Aorta (tissue), 5 donors: ENCODE measurements around the gene HAUS7. TPM values are rescaled to one million over a fixed set of nuclear protein-coding genes. Genes with fewer than 3 reads are reported as not detected.

ENCODE experiments used
- ATAC-seq: fragments of 200-7000 bp; cut with Tn5 transposase; one replicate; pipeline ENCODE4 v1.9.1; 2022; ENCODE audit warnings: moderate library complexity; ENCODE audit not compliant: low FRiP score
- DNase-seq, 2 donors: peaks; one replicate each; pipeline ENCODE4 v3.0.0-alpha.2; 2020
- H3K27ac ChIP-seq, 2 donors: one replicate each; pipeline ENCODE4 v1.5.1; 2013; ENCODE audit warnings: low read length in 2 of 2, mild to moderate bottlenecking in 2 of 2, moderate library complexity in 2 of 2, control low read depth in 1 of 2, inconsistent platforms in 1 of 2, low read depth in 1 of 2
- H3K27me3 ChIP-seq, 2 donors: one replicate each; pipeline ENCODE4 v1.6.1; 2013; ENCODE audit warnings: control low read depth in 1 of 2, low read length in 1 of 2, mild to moderate bottlenecking in 1 of 2, moderate library complexity in 1 of 2; ENCODE audit not compliant: insufficient read depth in 2 of 2, control insufficient read depth in 1 of 2
- H3K36me3 ChIP-seq, 2 donors: one replicate each; pipeline ENCODE4 v1.6.1; 2013; ENCODE audit warnings: control low read depth in 1 of 2, low read length in 1 of 2, mild to moderate bottlenecking in 1 of 2; ENCODE audit not compliant: insufficient read depth in 2 of 2, control insufficient read depth in 1 of 2
- H3K4me1 ChIP-seq, 2 donors: one replicate each; pipeline ENCODE4 v1.6.1; 2013; ENCODE audit warnings: low read length in 2 of 2, control low read depth in 1 of 2, mild to moderate bottlenecking in 1 of 2, moderate library complexity in 1 of 2; ENCODE audit not compliant: insufficient read depth in 2 of 2, control insufficient read depth in 1 of 2
- H3K4me3 ChIP-seq, 2 donors: one replicate each; pipeline ENCODE4 v1.5.1; 2013; ENCODE audit warnings: low read length in 2 of 2, control low read depth in 1 of 2, mild to moderate bottlenecking in 1 of 2
- H3K9me3 ChIP-seq: one replicate; pipeline ENCODE4 v1.6.1; 2013; ENCODE audit warnings: mild to moderate bottlenecking, low read length; ENCODE audit not compliant: control insufficient read depth
- WGBS, 2 donors: extraction: QIAGEN DNeasy Blood & Tissue Kit; methylation state at CpG; one replicate each; pipeline ENCODE4 v1.1.7; 2013; 5-methylcytosine and 5-hydroxymethylcytosine counted together
- intact Hi-C, 2 donors: fragments of 100-400 bp; cut with DNase I; formaldehyde crosslinking; loops; one replicate each; pipeline versions ENCODE4 v1.14.2 to v1.15.0; 2022
- polyA plus RNA-seq, 2 donors: library from polyadenylated mRNA; stranded (reverse); fragments of 200-250 nt; gene quantifications; one replicate each; pipeline ENCODE4 v1.2.3, GENCODE V29; 2013
- total RNA-seq, 2 donors: library from RNA; stranded (reverse); fragmentation: NEBNext Ultra II Directional; extraction: Animal tissue kit (Norgen Biotek cat#: 25700); gene quantifications; one replicate each; pipeline ENCODE4 v1.2.1, GENCODE V29; 2021
- donor health status: healthy with polysubstance abuse.
- donor health status: Bipolar disorder and iron deficiency.
- donor health status: DM: no; HTN: no; CAD: no.
- donor health status: DM: no; HTN: no; CAD: no.
- donor health status: DM: yes; HTN: yes; CAD: no.

HAUS7 gene
- total and polyA plus RNA-seq, 4 donors: 33.1 to 686 (median 55.3) TPM

DNA sequence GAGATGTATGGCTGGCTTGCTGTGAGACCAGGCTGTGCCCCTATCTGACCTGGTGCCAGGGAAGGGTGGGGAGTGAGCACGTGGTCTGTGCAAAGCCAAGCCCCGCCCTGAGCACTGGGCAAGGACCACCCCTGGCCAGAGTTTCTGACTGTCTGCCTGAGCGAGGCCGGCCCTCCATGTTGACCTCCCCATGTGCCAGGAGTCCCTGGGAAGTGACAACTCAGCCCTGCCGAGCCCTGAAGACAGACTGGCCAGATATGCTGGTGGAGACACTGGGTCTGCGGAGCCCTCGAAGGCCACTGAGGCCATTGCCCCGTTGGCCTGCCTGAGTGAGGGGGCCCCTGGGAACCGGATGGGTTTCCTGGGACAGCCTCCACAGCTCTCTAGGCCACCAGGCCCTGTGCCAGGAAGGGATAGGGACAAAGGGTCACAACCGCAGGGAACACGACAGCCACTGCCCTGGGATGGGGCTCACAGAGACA, 17.3 kb upstream of the HAUS7 start:
- no peaks in the 10 kb centered on the region for H3K4me1 ChIP-seq
- no peaks in the 10 kb centered on the region for H3K27me3 ChIP-seq
- peak; percentile 61 for ATAC-seq
- DNase-seq: peak; percentile 89 to 90
- H3K36me3 ChIP-seq: no peaks in the 10 kb centered on the region
- peak overlapping the region; percentile 52 to 94 for H3K27ac ChIP-seq
- intact Hi-C loops: no loop called here
- 5 to 18% methylated on average over 11 of the region's 11 CpGs for WGBS, 2 donors
- no peaks in the 10 kb centered on the region for H3K9me3 ChIP-seq
- H3K4me3 ChIP-seq: no peak overlapping the region

DNA sequence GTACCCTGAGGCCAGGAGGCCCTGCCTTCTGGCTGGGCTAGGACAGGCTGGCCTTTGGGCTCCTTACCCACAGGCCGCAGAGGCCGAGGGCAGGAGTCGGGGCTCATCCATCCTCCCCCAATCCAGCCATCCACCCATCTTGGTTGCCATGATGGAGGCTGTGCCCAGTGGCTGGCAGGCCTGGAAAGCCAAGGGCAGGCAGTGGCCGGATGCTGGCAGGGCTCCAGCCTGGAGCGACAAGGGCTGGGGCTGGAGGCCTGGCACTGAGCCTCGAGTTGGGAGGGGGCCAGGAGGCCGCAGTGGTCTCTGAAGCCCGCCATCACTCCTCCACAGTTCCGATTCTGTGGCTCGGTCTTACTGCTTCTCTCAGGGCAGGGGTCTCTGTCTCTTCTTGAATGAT, 15.8 kb upstream of the HAUS7 start:
- no peaks in the 10 kb centered on the region for H3K4me1 ChIP-seq
- no peak for ATAC-seq

GRCh38 chrX:153485396-153486080, 15.2 kb upstream of the HAUS7 start:
- intact Hi-C loops: no loop called here
- Histone ChIP-seq H3K27me3 (no peaks in the 10 kb centered on the region), H3K36me3 (no peaks in the 10 kb centered on the region), H3K9me3 (no peaks in the 10 kb centered on the region), H3K4me1 (no peaks in the 10 kb centered on the region), H3K4me3 (no peak overlapping the region), H3K27ac (peak overlapping the region in 1 of 2 donors; percentile 81)
- ATAC-seq (no peak), DNase-seq (no peak)
- 79 to 81% methylated on average over 30 of the region's 30 CpGs for WGBS, 2 donors

More for the DNA sequence above, 15.8 kb upstream of the HAUS7 start:
- no peak for DNase-seq
- WGBS, 2 donors: 19 to 62% methylated on average over 10 of the region's 10 CpGs
- H3K27me3 ChIP-seq: no peaks in the 10 kb centered on the region
- H3K36me3 ChIP-seq: no peaks in the 10 kb centered on the region
- intact Hi-C loops: no loop called here
- no peaks in the 10 kb centered on the region for H3K9me3 ChIP-seq
- peak overlapping the region in 1 of 2 donors; percentile 81 for H3K27ac ChIP-seq
- H3K4me3 ChIP-seq: no peak overlapping the region

- intact Hi-C loops: no loop called here
- Histone ChIP-seq H3K27me3 (no peaks in the 10 kb centered on the region), H3K36me3 (no peaks in the 10 kb centered on the region), H3K27ac (peak overlapping the region in 1 of 2 donors; percentile 17), H3K4me3 (no peak overlapping the region), H3K9me3 (no peaks in the 10 kb centered on the region), H3K4me1 (no peaks in the 10 kb centered on the region)
- ATAC-seq (no peak), DNase-seq (no peak)
- 47 to 62% methylated on average over 23 of the region's 23 CpGs for WGBS, 2 donors
These were observed 12.1 kb upstream of the HAUS7 start for GRCh38 chrX:153482376-153483015.

DNA sequence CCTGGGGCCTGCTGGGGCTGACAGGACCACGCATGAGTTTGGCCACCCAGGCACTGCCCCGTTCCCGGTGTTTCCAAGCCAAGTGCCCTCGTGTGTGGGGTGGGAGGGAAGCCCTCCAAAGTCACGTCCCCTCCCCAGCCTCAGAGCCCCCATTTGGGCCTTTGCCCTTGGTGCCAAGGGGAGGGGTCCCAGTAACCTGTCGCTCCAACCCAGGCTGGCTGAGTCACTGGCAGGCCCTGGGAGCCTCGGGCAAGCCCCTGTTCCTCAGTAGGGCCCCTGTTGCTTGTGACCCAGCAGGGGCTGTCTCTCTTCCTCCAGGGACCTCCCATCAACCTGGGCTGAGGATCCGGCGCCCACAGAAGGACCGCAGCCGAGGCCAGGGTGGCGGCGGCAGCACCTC, 10.7 kb upstream of the HAUS7 start:
- no peaks in the 10 kb centered on the region for H3K27me3 ChIP-seq
- no peak overlapping the region for H3K4me3 ChIP-seq
- no peaks in the 10 kb centered on the region for H3K36me3 ChIP-seq
- no peaks in the 10 kb centered on the region for H3K4me1 ChIP-seq
- no peak overlapping the region for H3K27ac ChIP-seq
- intact Hi-C loops: no loop called here
- H3K9me3 ChIP-seq: no peaks in the 10 kb centered on the region
- no peak for ATAC-seq
- DNase-seq: no peak
- WGBS, 2 donors: 82 to 85% methylated on average over 13 of the region's 13 CpGs

DNA sequence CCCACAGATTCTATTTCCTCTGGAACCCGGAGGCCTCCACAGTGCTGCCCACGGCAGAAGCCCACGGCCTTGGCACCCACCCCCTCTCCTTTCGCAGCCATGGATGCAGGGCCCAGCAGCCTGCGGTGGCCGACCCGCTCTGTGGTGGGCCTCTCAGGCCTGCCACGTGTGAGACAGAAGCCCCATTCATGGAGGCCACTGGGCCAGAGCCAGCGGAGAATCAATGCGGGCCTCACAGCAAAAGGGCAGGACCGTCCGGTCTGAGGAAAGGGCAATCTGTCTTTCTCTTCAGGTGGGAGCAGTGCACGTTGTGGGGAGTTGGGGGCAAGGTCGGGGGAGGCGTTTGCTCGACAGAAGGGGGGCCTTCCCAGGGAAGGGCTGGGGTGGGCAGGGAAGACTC, 8.4 kb upstream of the HAUS7 start:
- Histone ChIP-seq H3K4me3 (no peak overlapping the region), H3K27me3 (no peaks in the 10 kb centered on the region), H3K27ac (no peak overlapping the region), H3K4me1 (no peaks in the 10 kb centered on the region), H3K9me3 (no peaks in the 10 kb centered on the region), H3K36me3 (no peaks in the 10 kb centered on the region)
- 75 to 85% methylated on average over 16 of the region's 16 CpGs for WGBS, 2 donors
- ATAC-seq: no peak
- DNase-seq: no peak
- intact Hi-C loops: no loop called here

DNA sequence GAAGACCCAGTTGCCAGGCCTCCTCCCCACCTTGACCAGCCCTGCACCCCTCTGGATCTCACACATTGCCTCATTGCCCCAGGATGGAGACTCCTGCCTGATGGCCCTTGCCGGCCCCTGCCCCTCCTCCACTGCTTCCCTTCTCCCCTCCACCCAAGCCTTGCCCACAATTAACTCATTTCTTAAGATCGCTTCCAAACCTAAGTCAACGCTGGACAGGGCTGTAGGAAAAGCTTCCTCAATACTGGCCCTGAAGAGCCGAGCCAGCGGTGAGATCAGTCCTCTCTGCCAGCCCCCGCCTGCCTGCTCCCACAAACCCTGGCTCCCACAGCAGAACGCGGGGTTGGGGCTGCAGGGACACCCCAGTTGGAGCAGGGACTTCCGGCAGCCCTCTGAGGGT, 7.5 kb upstream of the HAUS7 start:
- no peaks in the 10 kb centered on the region for H3K9me3 ChIP-seq
- no peak for DNase-seq
- no peaks in the 10 kb centered on the region for H3K4me1 ChIP-seq
- intact Hi-C loops: no loop called here
- ATAC-seq: peak; percentile 45
- no peaks in the 10 kb centered on the region for H3K36me3 ChIP-seq
- H3K27ac ChIP-seq: peak overlapping the region in 1 of 2 donors; percentile 91
- H3K27me3 ChIP-seq: no peaks in the 10 kb centered on the region
- no peak overlapping the region for H3K4me3 ChIP-seq
- 8 to 51% methylated on average over 9 of the region's 9 CpGs for WGBS, 2 donors

DNA sequence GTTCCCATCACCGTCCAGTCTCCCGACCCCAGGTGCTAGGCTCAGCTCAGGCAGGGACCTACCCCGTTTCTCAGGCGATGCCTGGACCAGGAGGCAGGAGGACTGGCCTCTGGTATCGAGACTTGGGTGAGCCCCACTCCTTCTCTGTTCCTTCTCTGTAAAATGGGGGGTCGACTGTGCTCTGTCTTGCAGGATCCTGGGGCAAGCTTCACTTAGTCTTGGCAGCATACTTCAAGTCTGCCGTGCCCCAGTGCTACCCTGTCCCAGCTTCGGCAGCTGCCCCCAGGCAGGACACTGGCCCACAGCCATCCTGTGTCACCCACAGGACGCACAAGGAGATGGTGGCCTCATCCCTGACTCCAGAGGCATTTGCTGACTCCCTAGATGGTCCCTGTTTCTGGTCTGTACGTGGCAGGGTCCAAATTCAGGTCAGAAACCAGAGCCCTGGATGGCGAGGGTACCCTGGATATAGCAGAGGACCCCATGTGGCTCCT, 7.0 kb upstream of the HAUS7 start:
- intact Hi-C loops: no loop called here
- ATAC-seq: no peak

More for the DNA sequence above, 7.0 kb upstream of the HAUS7 start:
- no peak for DNase-seq
- H3K36me3 ChIP-seq: no peaks in the 10 kb centered on the region
- H3K27ac ChIP-seq: peak overlapping the region in 1 of 2 donors; percentile 91
- H3K4me1 ChIP-seq: no peaks in the 10 kb centered on the region
- WGBS, 2 donors: 11 to 46% methylated on average over 11 of the region's 11 CpGs
- no peaks in the 10 kb centered on the region for H3K9me3 ChIP-seq
- H3K27me3 ChIP-seq: no peaks in the 10 kb centered on the region
- no peak overlapping the region for H3K4me3 ChIP-seq
